T-helper 1 cell (primary cell): Measurements from ENCODE around the gene ANKMY1.

Experiments used
- DNase-seq, 5 donors: peaks; one replicate each; pipeline ENCODE4 v3.0.0-alpha.2; 2012 to 2020

Gene ANKMY1

DNA sequence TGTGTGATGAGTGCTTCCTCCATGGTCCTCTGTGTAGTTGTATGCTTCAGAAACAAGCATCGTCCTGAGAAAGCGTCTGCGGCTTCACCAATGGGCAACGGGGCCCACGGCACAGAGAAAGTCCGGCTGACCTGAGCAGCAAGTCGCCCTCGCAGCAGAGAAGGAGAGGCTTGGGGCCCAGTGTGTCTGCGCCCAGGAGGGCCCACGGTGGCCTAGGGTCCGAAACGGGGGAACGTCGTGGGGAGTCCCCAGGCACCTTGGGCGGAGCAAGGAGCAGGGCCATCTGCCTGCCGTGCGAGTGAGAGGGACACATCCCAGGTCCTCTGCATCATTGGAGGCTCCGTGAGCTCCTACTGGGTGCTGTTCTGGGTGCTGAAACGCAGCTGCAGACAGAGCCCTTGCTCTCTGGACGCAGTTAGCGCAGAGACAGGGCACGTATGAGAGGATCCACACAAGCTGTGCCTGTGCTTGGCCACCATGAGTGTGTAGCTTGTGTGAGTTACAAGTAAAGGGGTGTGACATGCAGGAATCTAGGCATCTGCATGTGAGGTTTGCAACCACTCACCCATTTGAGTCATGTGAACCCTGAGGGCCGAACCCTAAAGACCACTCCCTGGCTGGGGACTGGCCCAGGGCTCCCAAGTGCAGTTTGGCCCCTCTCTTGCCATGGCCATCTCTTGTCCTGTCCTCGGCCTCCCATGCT, 111.7 kb downstream of the ANKMY1 start:
- no peak for DNase-seq

DNA sequence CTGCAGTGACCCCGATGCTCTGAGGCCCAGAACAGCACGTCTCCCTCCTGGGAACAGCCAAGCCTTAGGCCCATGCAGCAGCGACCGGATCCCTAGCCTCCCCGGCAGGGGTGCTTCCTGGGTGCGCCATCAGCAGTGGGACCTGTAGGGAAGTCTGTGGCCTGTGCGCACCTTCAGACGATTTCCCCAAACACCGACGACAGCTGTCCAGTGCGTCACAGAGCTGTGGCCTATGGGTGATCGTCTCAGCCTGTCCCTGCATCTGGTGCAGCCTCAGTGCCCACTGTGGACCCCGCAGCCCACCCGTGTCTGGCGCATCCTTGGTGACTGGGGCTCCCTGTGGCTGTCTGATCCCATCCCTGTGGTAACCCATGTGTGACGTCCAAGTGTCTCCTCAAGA, 113.3 kb downstream of the ANKMY1 start:
- DNase-seq: no peak

- no peak for DNase-seq
These were observed 113.9 kb downstream of the ANKMY1 start for GRCh38 chr2:240443891-240444301.

DNA sequence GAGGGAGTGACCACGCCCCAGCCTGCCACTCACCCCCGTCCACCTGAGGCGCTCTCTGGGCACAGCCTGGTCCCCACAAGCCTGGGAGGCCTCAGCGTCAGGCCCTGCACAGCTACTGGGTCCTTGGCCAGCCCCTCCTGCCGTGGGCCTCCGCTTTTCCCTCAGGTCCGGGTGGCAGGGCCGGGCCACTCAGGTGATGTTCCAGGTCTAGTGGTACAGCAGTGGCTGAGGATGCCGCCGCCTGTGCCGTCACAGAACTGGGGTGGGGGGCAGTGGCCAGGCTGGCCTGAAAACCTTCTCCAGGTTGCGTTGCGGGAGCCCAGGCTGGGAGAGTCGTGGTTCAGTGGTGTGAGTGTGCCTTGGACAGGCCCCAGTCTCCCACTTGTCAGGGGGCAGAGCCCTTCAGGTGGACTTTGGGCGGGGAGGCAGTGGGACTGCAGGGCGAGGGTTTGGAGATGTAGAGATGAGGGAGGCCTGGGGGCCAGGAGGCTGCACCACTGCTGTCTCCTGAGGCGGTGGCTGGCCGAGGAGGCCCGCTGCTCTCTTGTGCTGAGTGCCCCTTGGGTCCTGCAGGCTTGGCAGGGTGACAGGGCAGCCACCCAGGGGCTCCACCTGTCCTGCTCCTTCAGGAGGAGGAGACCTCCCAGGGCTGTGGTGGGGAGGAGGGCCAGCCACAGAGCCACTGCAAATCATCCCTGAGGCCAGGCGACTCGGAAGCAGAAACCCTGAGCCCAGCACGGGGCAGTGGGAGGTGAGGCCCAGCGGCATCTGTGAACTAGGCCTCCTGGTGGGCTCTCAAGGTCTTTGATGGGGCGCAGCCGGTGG, 114.7 kb downstream of the ANKMY1 start:
- no peak for DNase-seq

DNA sequence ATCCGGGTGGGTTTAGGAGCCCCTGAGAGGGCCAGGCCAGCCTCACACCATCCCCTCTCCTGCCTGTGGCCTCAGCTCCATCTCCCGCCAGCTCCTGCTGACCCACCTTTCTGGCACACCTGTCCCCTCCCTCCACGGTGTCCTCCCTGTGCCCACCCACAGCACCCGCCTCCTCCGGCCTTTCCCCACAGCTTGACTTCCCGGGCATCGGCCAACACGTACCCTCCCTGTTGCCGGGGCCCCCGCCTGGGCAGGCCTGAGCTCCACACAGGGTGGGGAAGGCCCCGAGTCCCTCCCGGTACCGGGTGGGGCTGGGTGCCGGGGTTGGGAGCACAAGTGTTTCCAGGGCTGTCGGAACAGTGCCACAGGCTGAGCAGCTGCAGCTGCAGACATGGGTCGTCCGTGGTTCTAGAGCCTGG, 115.8 kb downstream of the ANKMY1 start:
- no peak for DNase-seq

- DNase-seq: no peak
These were observed 116.3 kb downstream of the ANKMY1 start for GRCh38 chr2:240441326-240441992.

DNA sequence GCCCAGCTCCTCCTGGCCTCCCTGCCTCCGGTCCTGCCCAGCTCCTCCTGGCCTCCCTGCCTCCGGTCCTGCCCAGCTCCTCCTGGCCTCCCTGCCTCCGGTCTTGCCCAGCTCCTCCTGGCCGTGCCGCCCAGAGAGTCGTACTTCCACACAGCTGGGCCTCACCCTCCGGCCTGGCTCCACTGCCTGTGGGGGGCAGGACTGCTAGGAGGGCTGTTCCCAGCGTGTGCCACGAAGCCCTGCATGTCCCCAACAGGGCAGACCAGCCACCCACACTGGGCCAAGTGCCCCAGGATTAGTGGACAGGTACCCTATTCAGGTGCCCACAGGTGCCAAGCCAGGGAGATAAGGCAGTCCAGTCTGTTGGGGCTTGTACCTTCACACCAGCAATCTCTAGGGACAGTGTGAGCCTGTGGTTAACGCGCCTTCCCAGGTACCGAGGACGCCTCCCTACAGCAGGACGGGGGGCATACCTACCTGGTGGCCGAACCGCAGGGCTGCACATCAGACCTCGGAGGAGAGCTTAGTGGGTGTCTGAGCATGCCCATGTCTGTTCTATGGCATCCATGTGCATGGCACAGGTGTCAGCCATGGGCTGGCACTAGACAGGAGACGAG, 117.0 kb downstream of the ANKMY1 start:
- no peak for DNase-seq

DNA sequence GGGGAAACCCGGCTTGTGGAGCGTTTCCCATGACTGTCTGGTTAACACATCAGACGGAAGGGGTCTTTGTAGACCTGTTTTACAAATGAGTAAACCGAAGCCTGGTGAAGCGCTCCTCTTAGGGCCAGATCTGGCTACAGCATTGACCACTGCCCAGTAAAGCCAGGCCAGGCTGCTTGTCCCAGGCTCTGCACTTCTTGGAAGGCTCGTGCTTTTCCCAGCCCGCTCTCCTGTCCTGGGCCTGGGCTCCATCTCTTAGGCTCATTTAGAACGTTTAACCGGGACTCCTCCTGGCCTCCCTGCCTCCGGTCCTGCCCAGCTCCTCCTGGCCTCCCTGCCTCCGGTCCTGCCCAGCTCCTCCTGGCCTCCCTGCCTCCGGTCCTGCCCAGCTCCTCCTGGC, 117.5 kb downstream of the ANKMY1 start:
- DNase-seq: no peak

DNA sequence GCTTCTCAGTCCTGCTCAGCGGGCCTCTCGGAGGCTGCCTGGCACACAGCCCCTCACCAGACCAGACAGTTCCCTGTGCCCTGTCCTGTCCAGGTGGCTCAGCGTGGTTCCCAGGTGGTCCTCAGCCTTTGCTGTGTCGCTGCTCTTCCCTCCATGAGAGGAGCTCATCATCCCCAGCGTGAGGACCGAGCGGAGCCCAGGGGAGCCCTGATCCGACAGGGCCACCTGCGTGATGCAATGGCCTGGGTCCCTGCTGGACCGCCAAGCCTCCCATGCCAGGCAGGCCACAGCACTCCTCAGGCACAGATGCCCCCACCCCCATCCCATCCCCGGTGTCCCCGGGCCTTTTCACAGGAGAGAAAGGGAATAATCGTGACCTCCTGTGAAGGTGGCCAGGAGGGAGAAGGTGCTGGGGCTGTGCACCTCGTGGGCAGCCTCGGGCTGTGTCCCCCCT, 118.1 kb downstream of the ANKMY1 start:
- DNase-seq: no peak

- DNase-seq: no peak
These were observed 118.7 kb downstream of the ANKMY1 start for GRCh38 chr2:240438810-240439697.

DNA sequence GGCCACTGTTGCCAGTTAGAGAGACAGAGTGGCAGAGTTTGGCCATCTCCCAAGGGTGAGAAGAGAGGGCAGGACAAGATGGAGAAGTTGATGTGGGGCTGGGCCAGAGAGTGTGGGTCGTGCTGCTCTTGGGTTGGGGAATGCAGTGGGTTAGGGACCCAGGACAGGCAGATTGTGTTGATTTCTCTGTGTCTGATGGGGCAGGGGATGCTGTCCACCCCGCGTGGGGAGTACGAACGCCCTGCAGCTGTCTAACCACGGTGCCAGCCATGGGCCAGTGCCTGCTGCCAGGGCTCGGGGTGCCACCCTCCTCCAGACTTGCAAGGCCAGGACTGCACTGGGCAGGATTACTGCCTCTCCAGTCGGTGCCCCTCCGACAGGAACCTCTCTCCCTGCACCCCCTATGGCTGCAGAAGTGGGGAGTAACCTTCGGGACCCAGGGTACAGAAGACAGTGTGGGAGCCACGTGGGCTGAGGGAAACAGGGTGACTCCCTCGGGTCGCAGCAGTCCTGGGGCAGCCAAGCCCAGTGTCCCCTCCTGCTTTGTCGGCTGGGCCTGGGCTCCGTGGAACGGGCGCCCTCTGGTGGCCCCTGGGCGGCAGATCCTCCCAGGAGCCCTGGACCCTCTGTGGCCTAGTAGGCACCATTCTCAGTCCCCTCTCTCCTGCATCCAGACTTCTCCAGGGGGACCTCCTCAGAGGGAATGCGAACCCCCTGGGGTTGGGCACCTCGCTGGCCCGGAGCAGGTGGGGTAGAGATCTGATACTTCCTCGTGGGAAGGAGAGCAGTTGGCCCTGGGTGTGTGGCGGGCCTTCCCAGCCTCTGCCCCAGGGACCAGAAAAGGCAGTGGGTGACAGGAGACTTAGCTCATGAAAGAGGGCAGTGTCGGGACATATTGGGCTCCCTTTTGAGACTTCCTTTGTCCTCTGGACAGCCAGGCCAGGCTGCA, 119.7 kb downstream of the ANKMY1 start:
- DNase-seq: peak; percentile 36 to 61 (median 50)

DNA sequence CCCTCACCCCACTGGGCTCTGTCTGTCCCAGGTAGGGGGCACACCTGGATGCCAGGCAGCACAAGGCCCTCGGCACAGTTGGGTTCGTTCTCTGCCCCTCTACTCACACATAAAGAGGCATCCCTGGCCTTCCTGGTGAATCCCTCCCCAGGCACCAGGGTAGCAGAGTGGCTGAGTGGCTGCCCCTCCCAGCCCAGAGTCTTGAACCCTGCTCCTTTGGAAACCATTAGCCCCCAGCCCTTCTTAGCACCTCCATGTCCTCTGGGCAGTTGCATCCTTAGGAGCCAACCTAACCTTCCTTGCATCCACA, 120.3 kb downstream of the ANKMY1 start:
- DNase-seq: no peak

DNA sequence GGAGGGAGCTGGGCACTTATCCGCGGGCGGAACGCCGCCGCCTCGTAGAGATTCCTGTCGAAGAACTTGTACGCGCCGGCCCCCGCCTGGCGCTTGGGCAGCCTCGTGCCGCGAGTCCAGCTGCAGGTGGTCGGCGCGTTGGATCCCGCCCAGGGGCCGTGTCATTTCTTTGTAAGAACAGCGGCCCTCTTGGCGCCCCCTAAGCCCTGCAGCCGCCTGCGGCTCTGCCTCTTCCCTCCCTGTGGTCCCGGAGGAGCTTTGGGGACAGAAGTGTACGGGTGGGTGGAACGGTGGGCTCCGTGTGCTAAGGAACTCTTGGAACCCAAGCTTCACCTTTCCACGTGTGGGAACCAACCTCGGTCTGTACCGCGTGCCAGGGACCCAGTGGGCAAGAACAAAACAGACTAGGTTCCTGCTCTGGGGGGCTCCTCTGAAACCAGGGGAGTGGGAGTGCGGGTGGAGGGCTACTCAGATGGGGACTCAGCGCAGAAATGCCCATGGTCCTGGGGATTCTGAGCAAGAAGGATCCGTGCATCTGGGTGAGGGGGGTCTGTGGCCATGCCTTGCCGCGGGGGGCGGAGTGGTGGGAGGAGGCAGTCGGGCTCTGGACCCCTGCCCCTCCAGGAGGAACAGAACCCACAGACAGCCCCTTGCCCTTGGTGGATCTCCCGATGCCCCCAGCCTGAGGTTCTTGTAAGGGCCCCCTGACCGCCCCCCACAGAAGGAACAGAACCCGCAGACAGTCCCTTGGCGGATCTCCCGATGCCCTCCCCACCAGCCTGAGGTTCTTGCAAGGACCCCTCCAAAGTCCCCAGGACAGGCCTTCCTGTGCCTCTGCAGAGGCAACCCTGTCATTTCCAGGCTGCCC, 120.9 kb downstream of the ANKMY1 start:
- DNase-seq: no peak

DNA sequence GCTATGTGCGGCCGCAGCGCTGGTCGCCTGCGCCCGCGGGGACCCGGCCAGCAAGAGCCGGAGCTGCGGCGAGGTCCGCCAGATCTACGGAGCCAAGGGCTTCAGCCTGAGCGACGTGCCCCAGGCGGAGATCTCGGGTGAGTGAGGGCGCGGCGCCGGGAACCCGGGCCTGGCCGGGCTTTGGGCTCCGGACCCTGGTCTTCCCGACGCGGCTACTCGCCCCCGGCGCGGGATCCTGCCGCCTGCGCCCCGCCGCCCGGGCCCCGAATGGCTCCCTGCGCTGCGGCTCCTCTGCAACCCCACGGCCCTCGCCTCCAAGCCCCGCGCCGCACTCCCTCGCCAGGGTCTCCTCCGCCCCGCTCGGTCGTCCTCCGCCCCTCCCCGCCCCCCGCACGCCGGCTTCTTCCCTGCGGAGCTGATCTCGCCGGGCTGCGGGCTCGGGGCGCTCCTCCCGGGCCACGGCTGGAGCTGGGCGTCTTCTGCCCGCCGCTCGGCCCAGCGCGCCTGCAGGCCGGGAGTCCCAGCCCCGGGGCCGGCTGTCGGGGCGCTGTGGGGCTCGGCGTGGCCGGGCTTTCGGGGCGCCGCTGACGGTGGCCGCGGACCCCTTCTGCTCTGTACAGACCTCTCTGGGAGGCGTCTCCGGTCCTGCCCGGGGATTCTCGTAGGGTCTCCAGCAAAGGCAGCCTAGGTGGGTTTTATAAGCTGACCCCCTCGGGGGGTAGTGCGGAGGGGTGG, 121.7 kb downstream of the ANKMY1 start:
- DNase-seq: no peak

DNA sequence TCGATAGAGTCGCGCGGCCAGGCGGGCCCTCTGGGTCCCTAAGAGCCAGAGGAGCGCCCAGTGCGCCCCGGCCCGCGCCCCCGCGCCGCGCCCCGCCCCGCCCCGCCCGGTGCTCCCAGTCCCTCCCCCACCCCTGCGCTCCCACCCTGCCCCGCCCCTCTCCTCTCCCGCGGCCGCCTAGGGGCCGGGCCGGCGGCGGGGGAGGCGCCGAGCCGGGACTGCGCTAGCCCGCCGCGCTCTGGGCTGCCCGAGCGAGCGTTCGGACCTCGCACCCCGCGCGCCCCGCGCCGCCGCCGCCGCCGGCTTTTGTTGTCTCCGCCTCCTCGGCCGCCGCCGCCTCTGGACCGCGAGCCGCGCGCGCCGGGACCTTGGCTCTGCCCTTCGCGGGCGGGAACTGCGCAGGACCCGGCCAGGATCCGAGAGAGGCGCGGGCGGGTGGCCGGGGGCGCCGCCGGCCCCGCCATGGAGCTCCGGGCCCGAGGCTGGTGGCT, 122.3 kb downstream of the ANKMY1 start, which contains the start of gene GPC1:
TSS of gene GPC1 (plus strand) at position 207 of the 491 bp plus-strand sequence. CDS start at position 463, 256 bp downstream.
- DNase-seq: peak; percentile 29 to 61 (median 45)

GRCh38 chr2:240434728-240435456, 122.9 kb downstream of the ANKMY1 start:
- peak; percentile 78 to 88 (median 83) for DNase-seq

DNA sequence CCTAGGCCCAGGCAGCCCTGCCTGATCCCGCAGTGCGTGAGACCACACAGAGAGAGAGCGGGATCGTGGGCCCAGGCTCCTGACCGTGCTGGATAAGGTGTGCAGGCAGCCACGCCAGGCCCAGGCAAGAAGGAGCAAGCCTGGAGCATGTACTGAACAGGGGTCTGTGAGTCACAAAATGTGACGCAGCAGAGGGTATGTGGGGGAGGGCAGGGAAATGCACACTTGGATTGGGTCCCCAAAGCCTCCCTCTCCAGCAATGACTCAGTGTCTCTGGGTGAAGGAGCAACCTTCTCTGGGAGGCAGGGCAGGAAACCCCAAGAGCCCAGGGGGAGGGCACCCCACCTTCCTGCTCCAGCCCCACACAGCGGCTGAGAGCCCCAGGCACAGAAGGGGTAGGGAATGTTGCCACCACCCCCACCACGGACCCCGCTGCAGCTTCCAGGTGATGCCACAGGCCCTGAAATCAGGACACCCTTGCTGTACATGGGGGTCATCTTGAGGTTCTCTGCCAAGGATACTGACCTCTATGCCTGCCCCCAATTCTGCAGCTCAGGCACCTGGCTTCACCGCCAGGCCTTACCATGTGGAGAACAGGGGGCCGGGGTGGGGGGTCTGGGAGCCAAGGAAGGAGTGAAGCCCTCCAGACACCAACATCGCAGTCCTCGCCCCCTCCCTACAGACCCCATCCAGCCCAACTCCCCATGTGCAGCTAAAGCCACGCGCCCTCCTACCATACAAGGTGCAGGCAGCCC, 123.6 kb downstream of the ANKMY1 start:
- DNase-seq: peak in 1 of 5 donors; percentile 5
